ENCODE results near the gene GLT8D2. TPM values are rescaled to one million over a fixed set of nuclear protein-coding genes. Genes with fewer than 3 reads are reported as not detected.
"Not testable (repeated sequence)": the region's sequence is repeated elsewhere in the genome, so short reads cannot be mapped to it uniquely, and the experiment has no call there.

The GLT8D2 gene
- polyA plus RNA-seq, 1 experiment = 119 TPM

DNA sequence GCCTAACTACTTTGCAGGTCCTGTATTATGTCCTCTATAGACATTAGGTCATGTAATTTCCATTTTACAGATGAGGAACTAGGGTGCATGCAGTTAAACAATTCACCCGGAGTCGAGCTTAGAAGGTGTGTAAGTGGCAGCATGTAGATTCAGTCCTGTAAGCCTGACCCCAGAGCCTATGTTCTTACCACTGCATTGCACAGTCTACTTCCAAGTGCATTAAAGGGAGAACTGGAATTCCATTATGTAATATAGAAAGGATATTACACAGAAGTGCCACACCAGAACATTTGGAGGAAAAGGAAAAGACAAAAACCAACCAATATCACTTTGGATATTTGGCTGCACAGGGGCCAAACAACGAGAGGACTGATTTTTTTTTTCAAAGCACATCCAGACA is 1.2 kb downstream of the GLT8D2 start:
- CTCF ChIA-PET = no interaction called here
- peak overlapping the region; percentile 11 for H3K27ac ChIP-seq (ENCODE audit: low read depth, low read length)
- no peak for DNase-seq (ENCODE audit: low read depth, low spot score)
- peak overlapping the region; percentile 67 for H3K4me3 ChIP-seq (ENCODE audit: low read depth, low read length)
- TF ChIP-seq, protein P1, sequence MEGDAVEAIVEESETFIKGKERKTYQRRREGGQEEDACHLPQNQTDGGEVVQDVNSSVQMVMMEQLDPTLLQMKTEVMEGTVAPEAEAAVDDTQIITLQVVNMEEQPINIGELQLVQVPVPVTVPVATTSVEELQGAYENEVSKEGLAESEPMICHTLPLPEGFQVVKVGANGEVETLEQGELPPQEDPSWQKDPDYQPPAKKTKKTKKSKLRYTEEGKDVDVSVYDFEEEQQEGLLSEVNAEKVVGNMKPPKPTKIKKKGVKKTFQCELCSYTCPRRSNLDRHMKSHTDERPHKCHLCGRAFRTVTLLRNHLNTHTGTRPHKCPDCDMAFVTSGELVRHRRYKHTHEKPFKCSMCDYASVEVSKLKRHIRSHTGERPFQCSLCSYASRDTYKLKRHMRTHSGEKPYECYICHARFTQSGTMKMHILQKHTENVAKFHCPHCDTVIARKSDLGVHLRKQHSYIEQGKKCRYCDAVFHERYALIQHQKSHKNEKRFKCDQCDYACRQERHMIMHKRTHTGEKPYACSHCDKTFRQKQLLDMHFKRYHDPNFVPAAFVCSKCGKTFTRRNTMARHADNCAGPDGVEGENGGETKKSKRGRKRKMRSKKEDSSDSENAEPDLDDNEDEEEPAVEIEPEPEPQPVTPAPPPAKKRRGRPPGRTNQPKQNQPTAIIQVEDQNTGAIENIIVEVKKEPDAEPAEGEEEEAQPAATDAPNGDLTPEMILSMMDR (IDR thresholded peaks at IDR 0.05; ENCODE audit: low read depth, low read length) = no peak
- no peaks in the 10 kb centered on the region for H3K9me3 ChIP-seq (ENCODE audit: control insufficient read depth, insufficient read depth, low read length)
- POLR2A ChIA-PET = interaction anchor here (0.6 to 1.5 kb wide), 2 partner anchors 83 to 289 kb away, joined by 3 to 5 read pairs; partner anchors contain the start of gene TDG
- no peaks in the 10 kb centered on the region for H3K27me3 ChIP-seq (ENCODE audit: control insufficient read depth, insufficient read depth, low read length)

DNA sequence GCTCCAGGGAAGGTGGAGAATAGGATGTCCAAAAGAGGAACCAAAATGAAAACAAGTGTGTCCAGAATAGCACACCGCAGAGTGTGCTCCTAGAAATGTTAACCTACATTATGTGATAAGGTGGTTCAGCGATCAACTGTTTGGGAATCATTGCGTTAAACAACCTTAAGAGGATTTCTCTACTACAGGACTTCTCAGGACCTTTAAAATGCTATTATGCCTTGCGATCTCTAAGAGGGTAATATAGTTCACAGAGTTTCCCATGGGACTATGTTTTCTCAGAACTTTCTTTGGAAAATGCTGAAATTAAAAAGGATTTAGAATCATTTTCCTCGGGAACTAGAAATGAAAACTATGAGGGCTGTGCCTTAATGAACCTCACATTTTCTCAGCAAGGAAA is 1.8 kb downstream of the GLT8D2 start:
- DNase-seq (ENCODE audit: low read depth, low spot score) = no peak
- Histone ChIP-seq H3K9me3 (ENCODE audit: control insufficient read depth, insufficient read depth, low read length) (no peaks in the 10 kb centered on the region), H3K27ac (ENCODE audit: low read depth, low read length) (peak overlapping the region; percentile 11), H3K27me3 (ENCODE audit: control insufficient read depth, insufficient read depth, low read length) (no peaks in the 10 kb centered on the region), H3K4me3 (ENCODE audit: low read depth, low read length) (peak overlapping the region; percentile 67)
- TF ChIP-seq, protein P1 (IDR thresholded peaks at IDR 0.05; ENCODE audit: low read depth, low read length) = no peak
- POLR2A ChIA-PET = no interaction called here
- CTCF ChIA-PET = no interaction called here

DNA sequence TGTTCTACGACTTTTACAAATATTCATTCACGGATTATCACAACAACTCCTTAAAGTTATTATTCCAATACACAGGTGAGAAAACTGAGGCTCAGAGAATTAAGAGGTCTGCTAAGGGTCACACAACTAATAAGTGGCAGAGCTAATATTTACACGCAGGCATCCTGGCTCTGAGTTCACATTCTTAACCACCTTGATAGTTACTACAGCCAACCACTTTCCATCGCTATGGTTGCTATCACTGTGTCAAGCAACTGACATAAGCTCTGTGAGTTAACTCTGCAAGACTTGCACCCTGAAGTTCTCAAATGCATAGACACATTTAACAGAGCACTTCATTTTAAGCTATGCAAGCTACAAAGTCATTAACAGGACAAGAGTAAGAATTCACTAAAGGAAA is 3.7 kb downstream of the GLT8D2 start:
- POLR2A ChIA-PET = no interaction called here
- CTCF ChIA-PET = interaction anchor here (0.9 to 1.6 kb wide), 2 partner anchors 11 to 63 kb away, joined by 4 to 5 read pairs; no protein-coding TSS in a partner anchor
- TF ChIP-seq, protein P1 (IDR thresholded peaks at IDR 0.05; ENCODE audit: low read depth, low read length) = no peak

DNA sequence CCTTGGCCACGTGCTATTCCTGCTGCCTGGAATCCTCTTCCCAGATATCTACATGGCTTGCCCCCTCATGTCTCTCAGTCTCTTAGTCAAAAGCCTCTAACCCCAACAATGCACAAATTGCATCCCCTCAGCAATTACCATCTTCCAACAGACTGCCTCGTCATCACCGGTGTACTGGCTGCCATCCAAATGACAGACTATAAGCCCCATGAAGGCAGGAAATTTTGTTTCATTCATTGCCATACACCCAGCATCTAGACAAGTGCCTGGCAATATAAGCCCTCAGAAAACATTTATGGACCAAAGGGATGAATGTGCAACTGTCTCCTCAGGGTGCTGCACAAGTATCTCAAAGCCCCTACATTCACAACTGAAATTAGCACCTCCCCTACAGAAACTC is 5.8 kb downstream of the GLT8D2 start:
- CTCF ChIA-PET = no interaction called here
- POLR2A ChIA-PET = no interaction called here
- no peaks in the 10 kb centered on the region for H3K9me3 ChIP-seq (ENCODE audit: control insufficient read depth, insufficient read depth, low read length)
- H3K27me3 ChIP-seq (ENCODE audit: control insufficient read depth, insufficient read depth, low read length) = no peaks in the 10 kb centered on the region
- H3K4me3 ChIP-seq (ENCODE audit: low read depth, low read length) = no peak overlapping the region
- TF ChIP-seq, protein P1 (IDR thresholded peaks at IDR 0.05; ENCODE audit: low read depth, low read length) = no peak
- no peak overlapping the region for H3K27ac ChIP-seq (ENCODE audit: low read depth, low read length)
- DNase-seq (ENCODE audit: low read depth, low spot score) = no peak

More for the DNA sequence above, 3.7 kb downstream of the GLT8D2 start:
- Histone ChIP-seq H3K4me3 (ENCODE audit: low read depth, low read length) (no peak overlapping the region), H3K9me3 (ENCODE audit: control insufficient read depth, insufficient read depth, low read length) (no peaks in the 10 kb centered on the region), H3K27ac (ENCODE audit: low read depth, low read length) (no peak overlapping the region), H3K27me3 (ENCODE audit: control insufficient read depth, insufficient read depth, low read length) (no peaks in the 10 kb centered on the region)
- DNase-seq (ENCODE audit: low read depth, low spot score) = no peak

DNA sequence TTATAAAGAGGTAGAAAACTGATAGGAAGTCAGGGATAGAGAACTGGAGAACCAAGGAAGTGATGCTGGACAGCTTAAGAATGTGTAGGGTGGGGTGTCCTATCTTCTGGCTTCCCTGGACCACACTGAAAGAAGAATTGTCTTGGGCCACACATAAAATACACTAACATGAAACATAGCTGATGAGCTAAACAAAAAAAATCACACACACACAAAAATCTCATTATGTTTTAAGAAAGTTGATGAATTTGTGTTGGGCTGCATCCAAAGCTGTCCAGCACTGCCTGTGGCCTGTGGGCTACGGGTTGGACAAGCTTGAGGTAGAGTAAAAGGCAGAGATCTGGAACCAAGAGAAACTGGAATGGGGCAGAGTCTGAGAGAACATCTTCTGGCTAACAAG is 7.4 kb downstream of the GLT8D2 start:
- DNase-seq (ENCODE audit: low read depth, low spot score) = no peak
- no peaks in the 10 kb centered on the region for H3K9me3 ChIP-seq (ENCODE audit: control insufficient read depth, insufficient read depth, low read length)
- POLR2A ChIA-PET = no interaction called here
- H3K27ac ChIP-seq (ENCODE audit: low read depth, low read length) = no peak overlapping the region
- TF ChIP-seq, protein P1 (IDR thresholded peaks at IDR 0.05; ENCODE audit: low read depth, low read length) = no peak
- CTCF ChIA-PET = no interaction called here
- H3K4me3 ChIP-seq (ENCODE audit: low read depth, low read length) = no peak overlapping the region
- H3K27me3 ChIP-seq (ENCODE audit: control insufficient read depth, insufficient read depth, low read length) = no peaks in the 10 kb centered on the region

DNA sequence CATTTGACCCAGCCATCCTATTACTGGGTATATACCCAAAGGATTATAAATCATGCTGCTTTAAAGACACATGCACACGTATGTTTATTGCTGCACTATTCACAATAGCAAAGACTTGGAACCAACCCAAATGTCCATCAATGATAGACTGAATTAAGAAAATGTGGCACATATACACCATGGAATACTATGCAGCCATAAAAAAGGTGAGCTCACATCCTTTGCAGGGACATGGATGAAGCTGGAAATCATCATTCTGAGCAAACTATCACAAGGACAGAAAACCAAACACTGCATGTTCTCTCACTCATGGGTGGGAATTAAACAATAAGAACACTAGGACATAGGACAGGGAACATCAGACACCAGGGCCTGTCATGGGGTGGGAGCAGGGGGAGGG is 10.2 kb downstream of the GLT8D2 start:
- CTCF ChIA-PET; H3K27ac ChIP-seq (ENCODE audit: low read depth, low read length); H3K27me3 ChIP-seq (ENCODE audit: control insufficient read depth, insufficient read depth, low read length); H3K4me3 ChIP-seq (ENCODE audit: low read depth, low read length); H3K9me3 ChIP-seq (ENCODE audit: control insufficient read depth, insufficient read depth, low read length); POLR2A ChIA-PET; DNase-seq (ENCODE audit: low read depth, low spot score): not testable (repeated sequence)

DNA sequence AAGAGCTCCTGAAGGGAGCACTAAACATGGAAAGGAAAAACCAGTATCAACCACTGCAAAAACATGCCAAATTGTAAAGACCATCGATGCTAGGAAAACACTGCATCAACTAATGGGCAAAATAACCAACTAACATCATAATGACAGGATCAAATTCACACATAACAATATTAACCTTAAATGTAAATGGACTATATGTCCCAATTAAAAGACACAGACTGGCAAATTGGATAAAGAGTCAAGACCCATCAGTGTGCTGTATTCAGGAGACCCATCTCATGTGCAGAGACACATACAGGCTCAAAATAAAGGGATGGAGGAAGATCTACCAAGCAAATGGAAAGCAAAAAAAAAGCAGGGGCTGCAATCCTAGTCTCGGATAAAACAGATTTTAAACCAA is 13.8 kb downstream of the GLT8D2 start:
- POLR2A ChIA-PET; H3K27ac ChIP-seq (ENCODE audit: low read depth, low read length); H3K27me3 ChIP-seq (ENCODE audit: control insufficient read depth, insufficient read depth, low read length); CTCF ChIA-PET; H3K4me3 ChIP-seq (ENCODE audit: low read depth, low read length); DNase-seq (ENCODE audit: low read depth, low spot score); H3K9me3 ChIP-seq (ENCODE audit: control insufficient read depth, insufficient read depth, low read length): not testable (repeated sequence)

DNA sequence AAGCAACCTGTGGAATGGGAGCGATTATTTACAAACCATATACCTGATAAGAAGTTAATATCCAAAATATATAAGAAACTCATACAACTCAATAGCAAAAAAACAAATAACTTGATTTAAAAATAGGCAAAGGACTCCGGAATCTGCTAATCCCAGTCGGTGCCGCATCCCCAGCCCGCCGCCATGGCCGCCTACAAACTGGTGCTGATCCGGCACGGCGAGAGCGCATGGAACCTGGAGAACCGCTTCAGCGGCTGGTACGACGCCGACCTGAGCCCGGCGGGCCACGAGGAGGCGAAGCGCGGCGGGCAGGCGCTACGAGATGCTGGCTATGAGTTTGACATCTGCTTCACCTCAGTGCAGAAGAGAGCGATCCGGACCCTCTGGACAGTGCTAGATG is 19.4 kb downstream of the GLT8D2 start:
- POLR2A ChIA-PET, CTCF ChIA-PET: not testable (repeated sequence)

More for the DNA sequence above, 19.4 kb downstream of the GLT8D2 start:
- not testable (repeated sequence) for DNase-seq (ENCODE audit: low read depth, low spot score); H3K27ac ChIP-seq (ENCODE audit: low read depth, low read length); H3K9me3 ChIP-seq (ENCODE audit: control insufficient read depth, insufficient read depth, low read length); H3K27me3 ChIP-seq (ENCODE audit: control insufficient read depth, insufficient read depth, low read length); H3K4me3 ChIP-seq (ENCODE audit: low read depth, low read length)
